ENCODE data around the gene TAGAP.
"Not testable (repeated sequence)": the region's sequence is repeated elsewhere in the genome, so short reads cannot be mapped to it uniquely, and the experiment has no call there.

The TAGAP gene

DNA sequence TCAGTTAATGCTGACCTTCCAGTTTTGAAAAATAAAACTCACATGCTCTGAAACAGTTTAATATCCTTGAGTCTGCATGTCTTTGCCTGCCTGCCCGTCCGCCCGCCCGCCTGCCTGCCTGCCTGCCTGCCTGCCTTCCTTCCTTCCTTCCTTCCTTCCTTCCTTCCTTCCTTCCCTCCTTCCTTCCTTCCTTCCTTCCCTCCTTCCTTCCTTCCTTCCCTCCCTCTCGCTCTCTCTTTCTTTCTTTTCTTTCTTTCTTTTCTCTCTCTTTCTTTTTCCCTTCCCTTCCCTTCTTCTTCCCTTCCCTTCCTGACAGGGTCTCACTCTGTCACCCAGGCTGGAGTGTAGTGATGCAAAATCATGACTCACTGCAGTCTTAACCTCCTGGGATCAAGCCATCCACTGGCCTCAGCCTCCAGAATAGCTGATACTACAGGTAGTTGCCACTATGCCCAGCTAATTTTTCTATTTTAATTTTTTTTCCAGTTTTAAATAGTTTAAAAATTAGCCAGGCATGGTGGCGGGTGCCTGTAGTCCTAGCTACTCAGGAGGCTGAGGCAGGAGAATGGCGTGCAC, 34.7 kb downstream of the TAGAP start:
- DNase-seq (ENCODE audit: low read depth): not testable (repeated sequence)

DNA sequence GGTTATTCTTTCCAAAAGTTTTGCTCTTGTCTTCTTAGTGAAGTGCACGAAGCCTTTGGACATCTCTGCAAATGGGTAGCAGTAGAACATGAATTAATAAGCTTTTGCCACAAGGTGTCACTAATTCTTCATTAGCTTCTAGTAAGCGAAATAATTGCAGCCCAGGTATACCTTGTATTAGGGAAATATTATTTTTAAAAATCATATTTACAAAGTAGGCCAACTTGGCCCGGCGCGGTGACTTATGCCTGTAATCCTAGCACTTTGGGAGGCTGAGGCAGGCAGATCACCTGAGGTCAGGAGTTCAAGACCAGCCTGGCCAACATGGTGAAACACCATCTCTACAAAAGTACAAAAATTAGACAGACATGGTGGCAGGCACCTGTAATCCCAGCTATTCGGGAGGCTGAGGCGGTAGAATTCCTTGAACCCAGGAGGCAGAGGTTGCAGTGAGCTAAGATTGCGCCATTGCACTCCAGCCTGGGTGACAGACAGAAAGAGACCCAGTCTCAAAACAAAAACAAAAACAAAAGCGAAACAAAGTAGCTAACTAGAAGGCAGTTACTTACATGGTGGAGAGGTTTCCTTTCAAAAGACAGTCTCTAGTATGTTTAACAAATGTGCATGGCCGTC, 36.0 kb downstream of the TAGAP start:
- DNase-seq (ENCODE audit: low read depth): no peak

DNA sequence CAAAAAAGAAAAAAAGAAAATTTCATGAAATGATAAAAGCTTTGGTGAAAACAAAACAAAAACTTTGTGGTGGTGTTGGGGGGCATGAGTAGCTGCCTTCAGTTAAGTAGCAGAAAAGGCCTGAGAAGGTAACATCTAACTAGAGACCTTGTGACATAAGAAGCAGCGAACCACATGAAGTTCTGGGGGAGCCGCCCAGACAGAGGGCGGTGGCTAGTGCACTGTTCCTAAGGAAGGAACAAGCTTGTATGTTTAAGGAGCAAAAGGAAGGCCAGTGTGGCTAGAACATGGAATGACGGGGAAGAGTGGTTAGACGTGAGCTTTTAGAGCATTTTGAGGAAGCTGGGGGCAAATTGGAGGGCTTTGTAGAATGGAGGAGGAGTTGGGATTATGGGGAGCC, 37.3 kb downstream of the TAGAP start:
- DNase-seq (ENCODE audit: low read depth): no peak

GRCh38 chr6:159005436-159005835, 39.4 kb downstream of the TAGAP start:
- no peak for DNase-seq (ENCODE audit: low read depth)

GRCh38 chr6:159004592-159004991, 40.2 kb downstream of the TAGAP start:
- no peak for DNase-seq (ENCODE audit: low read depth)

GRCh38 chr6:159002432-159003155, 42.2 kb downstream of the TAGAP start:
- peak; percentile 12 for DNase-seq (ENCODE audit: low read depth)

DNA sequence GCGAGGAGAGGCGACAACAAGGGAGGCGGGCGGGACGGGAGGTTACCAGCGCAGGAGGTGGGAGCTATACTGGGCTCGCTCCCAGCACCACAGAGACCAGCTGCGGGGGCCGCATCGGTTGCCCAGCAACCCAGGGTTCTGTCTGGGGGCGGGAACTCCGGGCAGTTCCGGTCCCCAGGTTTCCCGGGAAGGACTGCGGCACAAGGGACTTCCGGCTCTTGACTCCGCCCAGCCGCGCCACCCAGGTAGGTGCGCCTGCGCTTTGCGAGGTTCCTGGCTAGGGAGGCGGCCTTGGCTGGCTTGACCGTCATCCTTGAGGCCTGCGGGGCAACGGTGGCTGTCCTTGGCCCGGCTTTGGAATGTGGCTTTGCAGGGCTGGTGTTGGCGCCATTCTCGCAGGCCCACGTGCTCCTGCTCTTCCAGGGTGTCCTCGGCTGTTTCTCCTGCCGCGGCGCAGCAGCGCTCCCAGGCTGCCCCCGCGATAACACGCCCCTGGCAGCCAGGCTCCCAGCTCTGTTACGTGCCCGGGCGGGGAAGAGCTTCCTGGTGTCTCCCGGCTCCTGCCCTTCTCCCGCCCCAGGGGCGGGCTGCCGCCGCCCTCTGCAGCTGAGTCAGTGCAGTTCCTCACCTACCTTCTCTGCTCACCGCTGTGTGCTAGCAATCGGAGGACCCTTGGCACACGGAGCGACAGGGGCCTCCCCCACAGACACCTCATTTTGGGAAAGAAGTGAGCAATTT, 45.0 kb downstream of the TAGAP start, which contains the start of gene RSPH3:
RSPH3 (minus strand) TSS at position 537 of the 738 bp plus-strand sequence. CDS start 652 bp downstream, outside the sequence.
- DNase-seq (ENCODE audit: low read depth): peak; percentile 89

- DNase-seq (ENCODE audit: low read depth): no peak
These were observed 45.6 kb downstream of the TAGAP start for GRCh38 chr6:158999154-158999665.

- DNase-seq (ENCODE audit: low read depth): no peak
These were observed 47.9 kb downstream of the TAGAP start for GRCh38 chr6:158996856-158997255.

GRCh38 chr6:158993639-158994038, 51.2 kb downstream of the TAGAP start:
- no peak for DNase-seq (ENCODE audit: low read depth)

DNA sequence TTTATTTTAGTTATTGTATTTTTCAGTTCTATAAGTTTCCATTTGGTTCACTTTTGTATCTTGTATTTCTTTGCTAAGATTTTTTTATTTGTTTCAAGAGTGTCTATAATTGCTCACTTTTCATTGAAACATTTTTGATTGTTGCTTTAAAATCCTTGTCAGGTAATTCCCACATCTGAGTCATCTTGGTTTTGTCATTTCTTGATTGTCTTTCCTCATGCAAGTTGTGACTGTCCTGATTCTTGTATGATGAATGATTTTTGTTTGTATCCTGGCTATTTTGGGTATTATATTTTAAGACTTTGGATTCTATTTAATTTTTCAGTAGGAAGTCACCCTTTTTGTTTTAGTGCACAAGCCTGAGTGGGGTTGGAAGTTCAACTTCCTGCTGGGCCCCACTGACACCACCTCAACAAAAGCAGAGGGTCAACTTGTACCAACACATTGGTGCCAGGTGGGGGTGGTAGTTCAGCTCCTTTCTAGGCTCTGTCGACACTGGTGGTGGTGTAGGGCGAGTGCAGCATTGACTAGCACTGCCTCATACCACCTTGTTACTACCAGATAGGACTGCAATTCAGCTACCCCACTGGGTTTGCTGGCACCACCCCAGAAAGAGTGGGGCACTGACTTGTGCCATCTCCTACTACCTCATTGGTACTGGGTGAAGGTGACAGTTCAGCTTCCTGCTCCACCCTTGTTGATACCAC, 53.6 kb downstream of the TAGAP start:
- no peak for DNase-seq (ENCODE audit: low read depth)

GRCh38 chr6:158989711-158990110, 55.1 kb downstream of the TAGAP start:
- not testable (repeated sequence) for DNase-seq (ENCODE audit: low read depth)

- no peak for DNase-seq (ENCODE audit: low read depth)
These were observed 56.3 kb downstream of the TAGAP start for GRCh38 chr6:158988477-158988876.

DNA sequence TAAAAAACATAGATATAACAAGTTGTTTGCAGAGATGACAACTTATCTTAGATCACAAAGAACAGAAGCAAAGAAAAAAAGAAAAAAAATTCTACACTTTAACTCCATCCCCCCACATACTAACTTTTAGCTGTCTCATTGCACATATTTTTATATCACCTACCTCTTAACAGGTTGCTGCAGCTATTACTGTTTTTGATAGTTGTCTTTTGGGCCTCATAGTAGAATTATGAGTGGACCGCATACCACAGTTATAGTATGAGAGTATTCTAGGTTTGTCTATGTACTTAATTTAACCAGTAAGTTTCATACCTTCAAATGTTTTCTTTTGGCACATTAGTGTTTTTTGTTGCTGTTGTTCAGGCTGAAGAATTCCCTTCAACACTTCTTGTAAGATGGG, 57.1 kb downstream of the TAGAP start:
- no peak for DNase-seq (ENCODE audit: low read depth)

All from fibroblast of gingiva (primary cell).